Fibroblast of skin of back (primary cell): ENCODE results near the gene SS18L1. TPM values are rescaled to one million over a fixed set of nuclear protein-coding genes. Genes with fewer than 3 reads are reported as not detected.
"Not testable (repeated sequence)": the region's sequence is repeated elsewhere in the genome, so short reads cannot be mapped to it uniquely, and the experiment has no call there.

Source experiments
- DNase-seq: peaks from one replicate; pipeline ENCODE4 v3.0.0-alpha.2; 2013
- polyA plus RNA-seq, 2 experiments: library from polyadenylated mRNA; unstranded; fragments of 120-200 nt; gene quantifications; one replicate each; pipeline ENCODE4 v1.2.1, GENCODE V29; 2013; ENCODE audit not compliant: insufficient read length in 2 of 2

Gene SS18L1
- 10.5 TPM for polyA plus RNA-seq (2013, experiment 1 of 2; ENCODE audit: insufficient read length)
- polyA plus RNA-seq (2013, experiment 2 of 2; ENCODE audit: insufficient read length): 9.7 TPM

- DNase-seq: peak; percentile 91
These were observed at the start of gene SS18L1, which contains the start of gene PSMA7 for GRCh38 chr20:62143081-62143956. TSS of gene SS18L1 (plus strand) at chr20:62143769. CDS start at chr20:62143821, 52 bp downstream. TSS of gene PSMA7 (minus strand) at chr20:62143394. CDS start at chr20:62143303, 91 bp downstream.

GRCh38 chr20:62096421-62097380 lies 46.9 kb upstream of the SS18L1 start:
- no peak for DNase-seq

GRCh38 chr20:62097881-62098407 lies 45.6 kb upstream of the SS18L1 start:
- no peak for DNase-seq

- no peak for DNase-seq
These were observed 42.5 kb upstream of the SS18L1 start for GRCh38 chr20:62101078-62101477.

- DNase-seq: no peak
These were observed 39.9 kb upstream of the SS18L1 start for GRCh38 chr20:62103508-62104233.

- no peak for DNase-seq
These were observed 39.3 kb upstream of the SS18L1 start for GRCh38 chr20:62104234-62104789.

- no peak for DNase-seq
These were observed 38.7 kb upstream of the SS18L1 start for GRCh38 chr20:62104791-62105345.

GRCh38 chr20:62105592-62105991 lies 38.0 kb upstream of the SS18L1 start:
- DNase-seq: no peak

- DNase-seq: no peak
These were observed 32.4 kb upstream of the SS18L1 start for GRCh38 chr20:62111148-62111547.

GRCh38 chr20:62112368-62112767 lies 31.2 kb upstream of the SS18L1 start:
- no peak for DNase-seq

GRCh38 chr20:62114894-62115293 lies 28.7 kb upstream of the SS18L1 start:
- DNase-seq: no peak

GRCh38 chr20:62115800-62116407 lies 27.7 kb upstream of the SS18L1 start:
- DNase-seq: not testable (repeated sequence)

- DNase-seq: no peak
These were observed 26.8 kb upstream of the SS18L1 start for GRCh38 chr20:62116558-62117361.

GRCh38 chr20:62117362-62117646 lies 26.3 kb upstream of the SS18L1 start:
- no peak for DNase-seq

- DNase-seq: no peak
These were observed 25.9 kb upstream of the SS18L1 start for GRCh38 chr20:62117658-62118057.

GRCh38 chr20:62118113-62119043 lies 25.2 kb upstream of the SS18L1 start:
- no peak for DNase-seq

GRCh38 chr20:62119115-62119514 lies 24.5 kb upstream of the SS18L1 start:
- no peak for DNase-seq

- DNase-seq: no peak
These were observed 23.8 kb upstream of the SS18L1 start for GRCh38 chr20:62119591-62120364.
